ENCODE measurements around the gene SKIC8.

Gene SKIC8

DNA sequence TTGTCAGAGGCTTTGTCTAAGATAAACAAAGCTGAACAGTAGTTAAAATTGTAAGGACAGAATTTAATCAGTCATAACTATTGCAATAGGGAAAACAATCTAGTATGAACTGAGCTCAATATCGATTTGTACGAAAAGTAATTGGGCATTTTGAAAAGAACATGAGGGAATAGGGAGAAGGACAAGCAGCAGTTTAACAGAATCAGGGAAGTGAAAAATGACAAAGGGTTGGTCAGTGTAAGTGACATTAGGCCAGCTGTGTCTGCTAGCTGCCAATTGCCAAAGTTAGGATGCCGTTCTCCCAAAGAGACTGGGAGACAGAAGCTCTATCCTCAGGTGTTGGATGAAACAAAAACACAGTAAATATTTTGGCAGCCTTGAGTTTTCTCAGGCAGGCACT is 38.3 kb downstream of the SKIC8 start:
- no peak for DNase-seq (ENCODE audit: low read depth)
- TF ChIP-seq, protein P1, sequence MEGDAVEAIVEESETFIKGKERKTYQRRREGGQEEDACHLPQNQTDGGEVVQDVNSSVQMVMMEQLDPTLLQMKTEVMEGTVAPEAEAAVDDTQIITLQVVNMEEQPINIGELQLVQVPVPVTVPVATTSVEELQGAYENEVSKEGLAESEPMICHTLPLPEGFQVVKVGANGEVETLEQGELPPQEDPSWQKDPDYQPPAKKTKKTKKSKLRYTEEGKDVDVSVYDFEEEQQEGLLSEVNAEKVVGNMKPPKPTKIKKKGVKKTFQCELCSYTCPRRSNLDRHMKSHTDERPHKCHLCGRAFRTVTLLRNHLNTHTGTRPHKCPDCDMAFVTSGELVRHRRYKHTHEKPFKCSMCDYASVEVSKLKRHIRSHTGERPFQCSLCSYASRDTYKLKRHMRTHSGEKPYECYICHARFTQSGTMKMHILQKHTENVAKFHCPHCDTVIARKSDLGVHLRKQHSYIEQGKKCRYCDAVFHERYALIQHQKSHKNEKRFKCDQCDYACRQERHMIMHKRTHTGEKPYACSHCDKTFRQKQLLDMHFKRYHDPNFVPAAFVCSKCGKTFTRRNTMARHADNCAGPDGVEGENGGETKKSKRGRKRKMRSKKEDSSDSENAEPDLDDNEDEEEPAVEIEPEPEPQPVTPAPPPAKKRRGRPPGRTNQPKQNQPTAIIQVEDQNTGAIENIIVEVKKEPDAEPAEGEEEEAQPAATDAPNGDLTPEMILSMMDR (IDR thresholded peaks at IDR 0.05; ENCODE audit: low read depth, low read length, missing control alignments), result no peak
- no peak overlapping the region for H3K4me3 ChIP-seq (ENCODE audit: low read depth, low read length)

DNA sequence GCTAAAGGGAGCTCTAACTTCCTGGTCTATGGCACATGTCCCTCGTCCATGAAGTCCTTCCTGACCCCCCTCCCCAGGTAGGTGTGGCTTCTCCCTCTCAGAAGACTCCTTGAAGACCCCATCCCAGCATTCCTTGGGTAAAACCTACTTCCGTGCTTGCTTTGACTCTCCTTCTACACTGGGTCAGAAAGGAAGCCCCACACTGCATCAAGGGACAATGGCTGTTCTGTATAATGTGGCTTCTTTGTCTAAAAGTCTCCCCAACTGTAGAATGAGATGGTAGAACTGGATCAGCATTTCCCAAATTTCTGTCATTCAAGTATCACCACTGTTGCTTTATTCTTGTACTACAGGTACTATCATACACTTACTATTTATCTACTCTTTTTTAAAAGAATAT is 38.9 kb downstream of the SKIC8 start:
- TF ChIP-seq, protein P1 (IDR thresholded peaks at IDR 0.05; ENCODE audit: low read depth, low read length, missing control alignments), result no peak
- DNase-seq (ENCODE audit: low read depth), result no peak
- no peak overlapping the region for H3K4me3 ChIP-seq (ENCODE audit: low read depth, low read length)

DNA sequence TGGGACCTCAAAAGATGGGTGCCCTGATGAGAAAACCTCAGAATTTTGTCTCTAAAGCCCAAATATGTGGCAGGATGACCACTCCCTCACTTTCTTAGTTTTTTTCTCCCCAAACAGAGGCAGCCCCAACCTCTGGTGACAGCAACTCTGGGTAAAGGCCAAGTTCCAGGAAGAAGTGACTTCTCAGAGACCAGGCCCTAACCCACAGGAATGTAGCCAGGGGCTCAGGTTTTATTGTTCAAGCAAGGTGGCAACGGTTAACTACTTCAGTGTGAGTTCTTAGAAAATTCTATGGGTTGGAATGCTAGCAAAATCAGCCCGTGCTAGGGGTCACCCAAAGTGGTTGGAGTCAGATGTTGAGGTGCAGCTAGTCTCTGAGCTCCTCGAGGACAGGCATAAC is 40.2 kb downstream of the SKIC8 start:
- DNase-seq (ENCODE audit: low read depth), result no peak

DNA sequence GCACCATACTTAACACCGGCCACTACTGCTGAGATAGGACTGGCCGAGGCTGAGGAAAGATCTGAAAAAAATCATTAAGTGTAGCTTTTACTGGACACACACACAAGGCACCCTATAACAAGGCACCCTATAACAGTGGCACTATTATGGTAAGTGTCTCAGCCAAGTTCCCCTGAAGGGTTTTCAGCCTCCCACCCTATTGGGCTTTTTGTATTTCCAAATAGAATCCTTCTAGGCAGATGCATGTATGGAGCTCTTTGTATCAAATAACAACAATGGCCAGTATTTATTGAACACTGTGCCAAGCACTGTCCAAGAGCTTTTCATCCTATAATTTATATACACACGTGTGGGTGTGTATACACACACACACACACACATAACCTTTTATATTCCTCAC is 41.7 kb downstream of the SKIC8 start:
- TF ChIP-seq, protein P1 (IDR thresholded peaks at IDR 0.05; ENCODE audit: low read depth, low read length, missing control alignments), result no peak
- DNase-seq (ENCODE audit: low read depth), result no peak
- no peak overlapping the region for H3K4me3 ChIP-seq (ENCODE audit: low read depth, low read length)

More for the DNA sequence above, 40.2 kb downstream of the SKIC8 start:
- H3K4me3 ChIP-seq (ENCODE audit: low read depth, low read length), result no peak overlapping the region
- TF ChIP-seq, protein P1 (IDR thresholded peaks at IDR 0.05; ENCODE audit: low read depth, low read length, missing control alignments), result no peak

DNA sequence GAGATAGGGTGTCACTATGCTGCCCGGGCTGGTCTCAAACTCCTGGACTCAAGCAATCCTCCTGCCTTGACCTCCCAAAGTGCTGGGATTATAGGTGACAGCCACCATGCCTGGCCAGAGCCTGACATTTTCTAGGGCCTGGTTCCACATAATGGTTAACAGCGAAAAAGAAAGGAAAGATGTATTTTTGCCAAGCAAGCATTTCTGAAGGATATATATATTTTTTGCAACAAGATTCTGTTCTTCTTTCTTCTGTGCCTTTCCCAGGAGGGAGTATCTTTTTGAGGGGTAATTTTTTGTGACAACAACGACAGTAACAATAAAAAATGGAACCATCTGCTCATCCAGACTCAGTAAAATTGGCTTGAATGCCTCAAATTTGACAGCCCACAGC is 43.4 kb downstream of the SKIC8 start:
- DNase-seq (ENCODE audit: low read depth), result no peak
- TF ChIP-seq, protein P1 (IDR thresholded peaks at IDR 0.05; ENCODE audit: low read depth, low read length, missing control alignments), result no peak
- no peak overlapping the region for H3K4me3 ChIP-seq (ENCODE audit: low read depth, low read length)

DNA sequence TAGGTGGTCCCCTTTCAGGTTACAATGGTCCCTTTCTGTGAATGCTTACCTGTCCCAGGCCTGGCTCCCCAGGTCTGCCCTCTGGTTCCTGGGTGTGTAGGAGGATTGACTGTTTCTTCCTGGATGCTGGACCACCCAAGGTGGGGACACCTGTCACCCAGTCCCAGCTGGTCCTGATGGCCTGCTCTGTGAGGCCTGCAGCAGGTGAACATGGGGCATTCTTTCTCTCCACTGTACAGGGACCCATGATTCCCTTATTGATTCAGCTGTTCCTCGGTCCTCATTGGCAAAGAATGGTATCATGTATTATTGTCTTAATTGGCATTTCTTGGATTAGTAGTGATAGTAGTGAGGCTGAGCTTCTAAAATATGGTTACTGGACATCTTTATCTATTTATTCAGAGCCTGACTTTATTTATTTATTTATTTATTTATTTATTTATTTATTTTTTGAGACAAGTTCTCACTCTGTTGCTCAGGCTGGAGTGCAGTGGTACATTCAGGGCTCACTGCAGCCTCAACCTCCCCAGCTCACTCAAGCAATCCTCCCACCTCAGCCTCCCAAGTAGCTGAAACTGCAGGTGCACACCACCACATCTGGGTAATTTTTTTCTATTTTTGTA is 43.9 kb downstream of the SKIC8 start:
- no peak overlapping the region for H3K4me3 ChIP-seq (ENCODE audit: low read depth, low read length)
- DNase-seq (ENCODE audit: low read depth), result no peak

DNA sequence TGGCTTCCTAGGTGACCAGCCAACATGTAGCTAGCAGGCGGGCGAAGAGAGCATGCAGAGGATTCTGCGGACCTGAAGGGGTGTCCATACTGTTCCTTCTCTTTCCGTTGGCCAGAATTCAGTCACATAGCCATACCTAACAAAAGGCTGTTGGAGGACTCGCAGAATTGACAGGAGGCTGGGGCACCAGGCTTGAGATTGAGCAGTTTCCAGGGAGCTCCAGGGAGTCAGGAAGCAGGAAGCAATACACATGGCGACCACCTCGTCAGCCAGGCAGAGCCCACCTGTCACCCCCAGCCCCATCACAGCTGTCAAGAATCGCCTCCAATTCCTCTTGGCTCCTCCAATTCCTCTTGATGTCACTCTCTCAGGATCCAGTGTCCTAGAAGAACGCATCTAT is 48.3 kb downstream of the SKIC8 start:
- TF ChIP-seq, protein P1 (IDR thresholded peaks at IDR 0.05; ENCODE audit: low read depth, low read length, missing control alignments), result no peak

More for the DNA sequence above, 43.9 kb downstream of the SKIC8 start:
- TF ChIP-seq, protein P1 (IDR thresholded peaks at IDR 0.05; ENCODE audit: low read depth, low read length, missing control alignments), result no peak

More for the DNA sequence above, 48.3 kb downstream of the SKIC8 start:
- no peak for DNase-seq (ENCODE audit: low read depth)
- no peak overlapping the region for H3K4me3 ChIP-seq (ENCODE audit: low read depth, low read length)

Data from GM12864 (cell line).